Panc1 (cell line): Measurements from ENCODE around the gene ANO6. TPM values are rescaled to one million over a fixed set of nuclear protein-coding genes. Genes with fewer than 3 reads are reported as not detected.
A peak's percentile ranks its signal among the peaks of the same experiment; 100 is the strongest.

Experiments
- ATAC-seq: fragments of 200-7000 bp; cut with Tn5 transposase; 2 replicates; pipeline ENCODE4 v1.9.1; 2020; ENCODE audit warnings: mild to moderate bottlenecking, moderate library complexity
- BruUV-seq: library from RNA; stranded (reverse); fragments of 400-500 nt; replicated peaks from 2 replicates; lab custom pipeline; 2021; lab: Mats Ljungman, UMichigan
- CTCF ChIA-PET: fragments of 300-600 bp; sonication (Branson Sonifier 250); formaldehyde crosslinking; loops from one replicate; lab custom pipeline; 2022; ENCODE audit warnings: antibody characterized with exemption; lab: Charles Lee
- POLR2A ChIA-PET: fragments of 300-600 bp; sonication (Branson Sonifier 250); formaldehyde crosslinking; loops from one replicate; lab custom pipeline; 2022; ENCODE audit warnings: antibody characterized with exemption; lab: Charles Lee
- DNase-seq: peaks from one replicate; pipeline ENCODE4 v3.0.0-alpha.2; 2010; ENCODE audit warnings: low read depth, low spot score
- H3K27ac ChIP-seq: 2 replicates; pipeline ENCODE4 v1.5.1; 2011; ENCODE audit warnings: mild to moderate bottlenecking, low read length, inconsistent platforms
- H3K27me3 ChIP-seq: fragments of 200-500 bp; sonication (Bioruptor generic); 2 replicates; pipeline ENCODE4 v1.6.0; 2014; ENCODE audit warnings: low read length, inconsistent platforms; ENCODE audit not compliant: control insufficient read depth, insufficient read depth
- H3K36me3 ChIP-seq: fragments of 200-500 bp; sonication (Bioruptor generic); 2 replicates; pipeline ENCODE4 v1.5.1; 2014; ENCODE audit warnings: inconsistent platforms, mild to moderate bottlenecking, low read length, moderate library complexity; ENCODE audit not compliant: control insufficient read depth, insufficient read depth
- H3K4me1 ChIP-seq: 2 replicates; pipeline ENCODE4 v1.5.1; 2011; ENCODE audit warnings: inconsistent platforms, mild to moderate bottlenecking, low read length, moderate library complexity; ENCODE audit not compliant: control insufficient read depth, insufficient read depth
- H3K4me3 ChIP-seq, 2 experiments: 2 replicates each; pipeline ENCODE4 v1.5.1; 2011 to 2012; ENCODE audit warnings: low read depth in 2 of 2, low read length in 2 of 2, mild to moderate bottlenecking in 2 of 2, inconsistent platforms in 1 of 2, moderate library complexity in 1 of 2
- H3K9me3 ChIP-seq: fragments of 200-500 bp; sonication (Bioruptor generic); 2 replicates; pipeline ENCODE4 v1.5.1; 2014; ENCODE audit warnings: low read depth, mild to moderate bottlenecking, inconsistent platforms, low read length, moderate library complexity; ENCODE audit not compliant: control insufficient read depth, insufficient read depth
- CTCF ChIP-seq: fragments of 450-650 bp; IDR thresholded peaks from 2 replicates; pipeline ENCODE4 v1.5.1; 2017; ENCODE audit warnings: mild to moderate bottlenecking
- POLR2AphosphoS5 ChIP-seq: IDR thresholded peaks from 2 replicates; pipeline ENCODE4 v1.6.1; 2012; ENCODE audit warnings: mild to moderate bottlenecking, low read depth, low read length, moderate library complexity
- REST ChIP-seq, 2 experiments: IDR thresholded peaks; 2 replicates each; pipeline ENCODE4 v1.6.1; 2011 to 2012; ENCODE audit warnings: low read depth in 2 of 2, control low read depth in 1 of 2, low read length in 1 of 2, mild to moderate bottlenecking in 1 of 2, moderate library complexity in 1 of 2; ENCODE audit not compliant: insufficient read depth in 1 of 2
- SIN3A ChIP-seq: IDR thresholded peaks from 2 replicates; pipeline ENCODE4 v1.6.1; 2012; ENCODE audit warnings: low read depth, mild to moderate bottlenecking, low read length, moderate library complexity, borderline replicate concordance; ENCODE audit not compliant: insufficient read depth
- TCF7L2 ChIP-seq: IDR thresholded peaks from 2 replicates; pipeline ENCODE4 v1.6.1; 2011; ENCODE audit warnings: mild to moderate bottlenecking, low read depth, low read length, inconsistent platforms
- in situ Hi-C: cut with HindIII; loops from 2 replicates; pipeline ENCODE4 v1.10.0; 2016; ENCODE audit warnings: low sequenced_read_pairs, low pct_unique_long_range_greater_than_20kb
- intact Hi-C: fragments of 100-400 bp; cut with micrococcal nuclease; formaldehyde crosslinking; loops from one replicate; pipeline ENCODE4 v1.10.0; 2022; ENCODE audit not compliant: unreplicated experiment
- total RNA-seq: library from RNA; stranded (reverse); gene quantifications from one replicate; pipeline ENCODE4 v1.2.1, GENCODE V29; 2021; ENCODE audit not compliant: unreplicated experiment

Gene ANO6
- total RNA-seq, 1 experiment from 2014 or later = 120 TPM

GRCh38 chr12:45298721-45299692, 83.1 kb downstream of the ANO6 start:
- POLR2A ChIA-PET = no interaction called here
- peak; percentile 68 for ATAC-seq
- no TSS peak for BruUV-seq
- in situ Hi-C loops (no loop called here), intact Hi-C loops (no loop called here)
- H3K27me3 ChIP-seq = no peaks in the 10 kb centered on the region
- H3K4me1 ChIP-seq = peaks cover 36% of the 10 kb centered on the region
- CTCF ChIA-PET = no interaction called here
- peak overlapping the region; percentile 64; the same call in 1 of the 2 replicates for H3K27ac ChIP-seq
- TF ChIP-seq TCF7L2 (no peak), REST (IDR thresholded peaks at IDR 0.05; ENCODE audit: insufficient read depth in 1 of 2, low read depth in 2 of 2, low read length in 1 of 2) (no peak), SIN3A (no peak), POLR2AphosphoS5 (no peak), CTCF (no peak)
- H3K36me3 ChIP-seq = no peaks in the 10 kb centered on the region
- no peaks in the 10 kb centered on the region for H3K9me3 ChIP-seq
- no peak for DNase-seq
- no peak overlapping the region for H3K4me3 ChIP-seq

GRCh38 chr12:45302621-45303369, 86.9 kb downstream of the ANO6 start:
- no TSS peak for BruUV-seq
- no peaks in the 10 kb centered on the region for H3K27me3 ChIP-seq
- POLR2A ChIA-PET = no interaction called here
- no peaks in the 10 kb centered on the region for H3K9me3 ChIP-seq
- H3K4me1 ChIP-seq = peaks cover 17% of the 10 kb centered on the region; the same call in 1 of the 2 replicates
- ATAC-seq (no peak), DNase-seq (no peak)
- H3K27ac ChIP-seq = no peak overlapping the region
- no peaks in the 10 kb centered on the region for H3K36me3 ChIP-seq
- CTCF ChIA-PET = no interaction called here
- in situ Hi-C loops = no loop called here
- no peak overlapping the region for H3K4me3 ChIP-seq
- TF ChIP-seq SIN3A = no peak
- no peak for TF ChIP-seq TCF7L2
- TF ChIP-seq POLR2AphosphoS5 = no peak
- TF ChIP-seq REST (IDR thresholded peaks at IDR 0.05; ENCODE audit: insufficient read depth in 1 of 2, low read depth in 2 of 2, low read length in 1 of 2) = no peak
- TF ChIP-seq CTCF = no peak
- intact Hi-C loops = no loop called here
